ENCODE data around the gene DTNBP1. TPM values are rescaled to one million over a fixed set of nuclear protein-coding genes. Genes with fewer than 3 reads are reported as not detected.

Gene DTNBP1
- total RNA-seq, 1 donor from 2014 or later = 18.2 TPM

DNA sequence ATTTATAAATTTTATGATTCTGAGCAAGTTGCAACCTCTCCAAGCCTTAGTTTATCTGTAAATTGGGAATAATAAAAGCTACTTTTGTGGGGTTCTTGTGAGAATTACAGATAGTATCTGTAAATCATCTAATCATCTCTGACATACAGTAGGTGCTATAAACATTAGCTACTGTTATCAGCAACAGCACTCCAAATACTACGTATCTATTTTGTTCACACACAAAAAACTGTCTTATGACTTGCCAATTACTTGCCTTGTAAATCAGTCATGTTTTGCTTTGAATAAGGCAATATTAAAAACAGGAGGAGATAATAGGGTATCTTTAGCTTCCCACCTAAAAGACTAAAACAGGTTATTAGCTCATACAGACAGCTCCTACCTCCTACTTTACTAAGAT is 36.7 kb downstream of the DTNBP1 start:
- TF ChIP-seq POLR2AphosphoS5 (IDR thresholded peaks at IDR 0.05; ENCODE audit: insufficient read depth in 1 of 2, low read depth in 1 of 2) (no peak), POLR2A (IDR thresholded peaks at IDR 0.05) (no peak)
- TF ChIP-seq, protein P1, sequence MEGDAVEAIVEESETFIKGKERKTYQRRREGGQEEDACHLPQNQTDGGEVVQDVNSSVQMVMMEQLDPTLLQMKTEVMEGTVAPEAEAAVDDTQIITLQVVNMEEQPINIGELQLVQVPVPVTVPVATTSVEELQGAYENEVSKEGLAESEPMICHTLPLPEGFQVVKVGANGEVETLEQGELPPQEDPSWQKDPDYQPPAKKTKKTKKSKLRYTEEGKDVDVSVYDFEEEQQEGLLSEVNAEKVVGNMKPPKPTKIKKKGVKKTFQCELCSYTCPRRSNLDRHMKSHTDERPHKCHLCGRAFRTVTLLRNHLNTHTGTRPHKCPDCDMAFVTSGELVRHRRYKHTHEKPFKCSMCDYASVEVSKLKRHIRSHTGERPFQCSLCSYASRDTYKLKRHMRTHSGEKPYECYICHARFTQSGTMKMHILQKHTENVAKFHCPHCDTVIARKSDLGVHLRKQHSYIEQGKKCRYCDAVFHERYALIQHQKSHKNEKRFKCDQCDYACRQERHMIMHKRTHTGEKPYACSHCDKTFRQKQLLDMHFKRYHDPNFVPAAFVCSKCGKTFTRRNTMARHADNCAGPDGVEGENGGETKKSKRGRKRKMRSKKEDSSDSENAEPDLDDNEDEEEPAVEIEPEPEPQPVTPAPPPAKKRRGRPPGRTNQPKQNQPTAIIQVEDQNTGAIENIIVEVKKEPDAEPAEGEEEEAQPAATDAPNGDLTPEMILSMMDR (IDR thresholded peaks at IDR 0.05) = no peak
- DNase-seq (ENCODE audit: extremely low spot score in 2 of 2) = no peak
- H3K4me3 ChIP-seq = no peak overlapping the region
- H3K4me1 ChIP-seq = no peaks in the 10 kb centered on the region
- no peaks in the 10 kb centered on the region for H3K9me3 ChIP-seq
- H3K27me3 ChIP-seq = no peaks in the 10 kb centered on the region
- H3K36me3 ChIP-seq = peaks cover 0 to 4% of the 10 kb centered on the region in 2 donors
- intact Hi-C loops (cut with DNase I) = loop anchor here (10.0 kb wide), 1 partner anchor 121 kb away; no protein-coding TSS in a partner anchor
- H3K27ac ChIP-seq = no peak overlapping the region

- Histone ChIP-seq H3K36me3 (peaks cover 0 to 4% of the 10 kb centered on the region in 2 donors), H3K27me3 (no peaks in the 10 kb centered on the region), H3K9me3 (no peaks in the 10 kb centered on the region), H3K27ac (no peak overlapping the region), H3K4me1 (no peaks in the 10 kb centered on the region), H3K4me3 (no peak overlapping the region)
- TF ChIP-seq POLR2A (IDR thresholded peaks at IDR 0.05) (no peak), POLR2AphosphoS5 (IDR thresholded peaks at IDR 0.05; ENCODE audit: insufficient read depth in 1 of 2, low read depth in 1 of 2) (no peak)
- TF ChIP-seq, protein P1 (IDR thresholded peaks at IDR 0.05) = peak in 2 of 3 experiments; percentile 45 to 75
- intact Hi-C loops (cut with DNase I) = loop anchor here (10.0 kb wide), 1 partner anchor 119 kb away; no protein-coding TSS in a partner anchor
- DNase-seq (ENCODE audit: extremely low spot score in 2 of 2) = no peak
Observed at GRCh38 chr6:15623276-15624116, 39.3 kb downstream of the DTNBP1 start.

DNA sequence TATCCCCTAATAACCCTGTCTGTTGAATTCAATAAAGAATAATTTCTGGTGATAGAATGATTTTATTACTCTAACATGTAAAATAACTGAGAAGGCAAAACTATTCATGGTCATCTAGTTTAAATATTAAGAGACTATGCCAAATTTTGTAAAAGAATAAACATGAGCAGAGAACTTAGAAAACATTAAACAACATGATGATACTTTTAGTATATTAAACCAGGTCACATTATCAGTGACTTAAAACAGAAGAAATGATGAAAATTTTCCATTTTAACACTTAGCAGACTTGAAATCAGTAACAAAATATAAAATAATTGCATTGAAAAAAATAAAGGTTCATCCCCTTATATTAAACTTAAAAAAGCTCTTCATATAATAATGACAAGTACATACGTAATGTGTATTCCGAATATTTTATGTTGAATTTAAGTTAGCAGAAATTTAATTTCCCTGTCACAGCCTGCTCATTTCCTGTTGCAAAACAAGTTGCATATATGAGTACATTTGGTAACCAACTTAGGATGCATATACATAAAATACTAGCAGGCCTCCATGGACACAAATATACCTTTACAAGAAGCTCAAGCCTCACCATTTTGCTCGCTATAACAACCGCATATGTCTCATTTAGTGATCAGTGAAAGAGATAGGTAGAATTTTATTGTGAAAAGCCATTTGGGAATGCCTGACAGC is 40.6 kb downstream of the DTNBP1 start:
- TF ChIP-seq POLR2A (IDR thresholded peaks at IDR 0.05) = no peak
- TF ChIP-seq, protein P1 (IDR thresholded peaks at IDR 0.05) = no peak
- no peak for TF ChIP-seq POLR2AphosphoS5 (IDR thresholded peaks at IDR 0.05; ENCODE audit: insufficient read depth in 1 of 2, low read depth in 1 of 2)

GRCh38 chr6:15621203-15622044 is 41.4 kb downstream of the DTNBP1 start:
- Histone ChIP-seq H3K27me3 (no peaks in the 10 kb centered on the region), H3K36me3 (peaks cover 0 to 4% of the 10 kb centered on the region in 2 donors)
- intact Hi-C loops (cut with DNase I) = loop anchor here (10.0 kb wide), 1 partner anchor 117 kb away; no protein-coding TSS in a partner anchor

More for the DNA sequence above, 40.6 kb downstream of the DTNBP1 start:
- Histone ChIP-seq H3K27me3 (no peaks in the 10 kb centered on the region), H3K4me3 (no peak overlapping the region), H3K9me3 (no peaks in the 10 kb centered on the region), H3K36me3 (peaks cover 0 to 4% of the 10 kb centered on the region in 2 donors), H3K4me1 (no peaks in the 10 kb centered on the region), H3K27ac (no peak overlapping the region)
- intact Hi-C loops (cut with DNase I) = loop anchor here (10.0 kb wide), 1 partner anchor 117 kb away; no protein-coding TSS in a partner anchor
- DNase-seq (ENCODE audit: extremely low spot score in 2 of 2) = no peak

More at GRCh38 chr6:15621203-15622044, 41.4 kb downstream of the DTNBP1 start:
- no peak overlapping the region for H3K27ac ChIP-seq
- H3K4me3 ChIP-seq = no peak overlapping the region
- DNase-seq (ENCODE audit: extremely low spot score in 2 of 2) = no peak
- no peaks in the 10 kb centered on the region for H3K4me1 ChIP-seq
- no peaks in the 10 kb centered on the region for H3K9me3 ChIP-seq
- TF ChIP-seq POLR2A (IDR thresholded peaks at IDR 0.05) (no peak), POLR2AphosphoS5 (IDR thresholded peaks at IDR 0.05; ENCODE audit: insufficient read depth in 1 of 2, low read depth in 1 of 2) (no peak)
- TF ChIP-seq, protein P1 (IDR thresholded peaks at IDR 0.05) = no peak

Data from vagina (tissue), 2 donors.